SIG-M5 (cell line): ENCODE results near the gene CACNA1B.
"Not testable (repeated sequence)": the region's sequence is repeated elsewhere in the genome, so short reads cannot be mapped to it uniquely, and the experiment has no call there.

Experiments
- DNase-seq: peaks from one replicate; lab custom pipeline; 2025; lab: John Stamatoyannopoulos, UW

CACNA1B gene

DNA sequence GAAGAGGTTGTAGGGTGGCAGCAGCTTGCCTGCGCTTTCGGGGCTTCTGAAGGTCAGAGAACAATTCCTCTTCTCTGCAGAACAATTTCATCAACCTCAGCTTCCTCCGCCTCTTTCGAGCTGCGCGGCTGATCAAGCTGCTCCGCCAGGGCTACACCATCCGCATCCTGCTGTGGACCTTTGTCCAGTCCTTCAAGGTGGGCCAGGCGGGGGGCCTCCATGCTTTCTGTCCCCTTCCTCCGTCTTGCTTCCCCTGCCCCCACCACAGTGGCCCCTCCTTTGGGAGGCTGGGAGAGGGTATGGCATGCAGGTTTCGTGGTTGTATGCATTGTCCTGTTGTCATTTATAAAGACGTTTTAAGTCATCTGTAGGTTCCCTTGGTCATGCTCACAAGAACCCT is 195.8 kb downstream of the CACNA1B start:
- no peak for DNase-seq

DNA sequence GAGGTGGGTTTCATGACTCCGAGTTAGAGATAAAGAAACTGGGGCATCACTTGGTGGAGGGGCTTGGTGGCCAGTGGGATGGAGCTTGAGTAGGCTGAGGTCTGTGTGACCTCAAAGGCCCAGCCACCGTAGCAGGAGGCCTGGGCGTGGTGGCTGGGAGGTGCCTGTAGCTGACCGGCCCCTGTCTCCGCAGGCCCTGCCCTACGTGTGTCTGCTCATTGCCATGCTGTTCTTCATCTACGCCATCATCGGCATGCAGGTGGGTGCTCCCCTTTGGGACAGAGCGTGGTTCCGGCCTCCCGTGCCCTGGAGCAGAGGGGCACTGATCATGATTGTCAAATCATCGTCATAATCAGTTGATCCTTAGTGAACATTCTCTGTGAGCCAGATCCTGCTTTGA is 196.2 kb downstream of the CACNA1B start:
- DNase-seq = no peak

DNA sequence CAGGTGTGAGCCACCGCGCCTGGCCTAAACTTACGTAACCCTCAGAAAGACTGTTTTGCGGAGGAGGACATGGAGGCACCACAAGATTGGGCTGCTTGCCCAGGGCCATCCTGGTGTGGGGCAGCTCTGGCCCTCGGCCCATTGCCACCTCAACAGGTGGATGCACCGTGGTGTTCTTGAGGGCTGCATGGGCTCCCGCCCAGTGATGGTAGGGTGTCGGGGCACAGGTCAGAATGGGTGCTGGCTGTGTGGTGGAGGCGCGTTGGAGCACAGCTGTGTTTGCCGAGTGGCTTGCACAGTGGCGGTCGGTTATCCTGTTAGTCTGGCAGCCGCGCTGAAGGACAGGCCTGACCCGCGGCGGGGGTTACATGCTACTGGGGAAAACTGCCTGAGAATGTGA is 196.9 kb downstream of the CACNA1B start:
- DNase-seq = no peak

DNA sequence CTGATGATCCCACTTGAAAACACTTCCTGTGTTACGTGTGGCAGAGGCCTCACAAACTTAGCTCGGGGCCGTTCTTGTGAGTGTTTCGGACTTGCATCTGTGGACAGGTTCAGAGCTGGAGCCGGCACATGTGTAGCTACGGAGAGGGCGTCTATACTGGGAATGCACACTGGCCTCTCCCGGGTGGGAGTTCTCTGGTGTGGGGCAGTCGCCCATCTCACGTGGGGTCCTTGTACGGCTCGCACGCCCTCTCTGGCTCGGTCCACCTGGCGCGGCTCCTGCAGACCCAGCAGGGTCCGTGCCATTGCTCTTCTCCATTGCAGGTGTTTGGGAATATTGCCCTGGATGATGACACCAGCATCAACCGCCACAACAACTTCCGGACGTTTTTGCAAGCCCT is 197.9 kb downstream of the CACNA1B start:
- no peak for DNase-seq

DNA sequence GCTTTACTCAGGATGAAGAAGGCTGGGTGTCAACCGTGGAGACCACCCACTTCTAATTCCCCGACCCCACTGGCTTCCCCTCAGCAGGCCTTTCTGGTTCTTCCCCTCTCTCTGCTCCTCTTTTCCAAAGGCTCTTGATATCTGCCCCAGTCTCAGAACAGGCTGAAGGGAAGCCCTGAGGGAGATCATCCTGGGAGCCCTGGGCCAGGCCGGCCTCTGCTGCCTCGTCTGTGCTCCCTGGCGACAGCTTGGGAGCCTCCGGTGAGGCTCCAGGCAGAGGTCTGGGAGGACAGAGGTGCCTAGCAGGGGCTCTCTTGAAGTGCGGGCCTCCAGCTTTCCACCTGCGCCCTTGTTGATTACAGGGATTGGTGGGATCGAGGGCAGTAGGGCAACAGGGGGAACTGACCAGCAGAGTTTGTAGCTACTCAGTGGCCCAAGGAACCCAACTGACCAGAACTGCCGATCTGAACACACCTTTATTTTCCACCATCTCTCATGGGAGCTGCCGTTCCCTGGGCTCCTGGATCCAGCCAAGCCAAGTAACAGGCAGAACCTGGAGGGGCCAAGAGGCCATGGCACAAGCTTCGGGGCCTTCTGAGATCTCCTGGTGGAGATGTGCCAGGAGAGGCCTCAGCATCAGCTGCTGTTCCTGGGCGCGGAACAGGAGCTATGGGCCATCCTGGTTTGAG is 198.5 kb downstream of the CACNA1B start:
- no peak for DNase-seq

DNA sequence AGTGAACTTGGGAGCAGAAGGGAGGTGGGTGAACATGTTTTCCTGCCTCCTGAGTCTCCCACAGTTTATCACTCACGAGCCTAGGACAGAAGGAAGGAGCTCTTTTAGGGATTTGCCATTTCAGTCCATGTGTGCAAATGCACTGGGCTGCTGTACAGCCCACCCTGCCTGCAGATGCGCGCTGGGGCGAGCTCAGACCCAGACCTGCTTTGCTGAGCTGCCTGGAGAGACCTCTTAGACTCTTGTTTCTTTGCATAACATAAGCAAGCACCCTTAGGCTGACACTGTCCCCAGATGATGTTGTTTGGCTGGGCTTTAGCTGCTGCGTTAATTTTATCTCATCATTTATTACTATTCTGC is 199.0 kb downstream of the CACNA1B start:
- DNase-seq = no peak

DNA sequence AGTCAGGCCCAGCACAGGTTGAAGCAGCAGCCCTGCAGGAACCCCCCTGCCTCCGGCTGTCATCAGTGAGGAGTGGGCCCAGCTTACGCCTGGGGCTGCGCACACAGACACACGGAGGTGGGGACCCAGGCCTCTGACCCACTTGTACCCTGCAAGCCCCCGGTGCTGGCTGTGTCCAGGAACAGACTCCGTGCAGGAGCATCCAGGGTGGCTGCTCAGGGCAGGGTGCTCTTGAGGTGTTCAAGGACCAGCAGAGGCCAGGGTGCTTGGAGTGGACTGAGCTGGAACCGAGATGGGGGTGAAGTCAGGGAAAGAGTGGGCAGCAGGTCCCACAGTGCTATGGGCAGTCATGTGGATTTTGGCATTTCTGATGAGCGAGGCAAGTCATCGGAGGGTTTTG is 199.5 kb downstream of the CACNA1B start:
- DNase-seq = no peak

DNA sequence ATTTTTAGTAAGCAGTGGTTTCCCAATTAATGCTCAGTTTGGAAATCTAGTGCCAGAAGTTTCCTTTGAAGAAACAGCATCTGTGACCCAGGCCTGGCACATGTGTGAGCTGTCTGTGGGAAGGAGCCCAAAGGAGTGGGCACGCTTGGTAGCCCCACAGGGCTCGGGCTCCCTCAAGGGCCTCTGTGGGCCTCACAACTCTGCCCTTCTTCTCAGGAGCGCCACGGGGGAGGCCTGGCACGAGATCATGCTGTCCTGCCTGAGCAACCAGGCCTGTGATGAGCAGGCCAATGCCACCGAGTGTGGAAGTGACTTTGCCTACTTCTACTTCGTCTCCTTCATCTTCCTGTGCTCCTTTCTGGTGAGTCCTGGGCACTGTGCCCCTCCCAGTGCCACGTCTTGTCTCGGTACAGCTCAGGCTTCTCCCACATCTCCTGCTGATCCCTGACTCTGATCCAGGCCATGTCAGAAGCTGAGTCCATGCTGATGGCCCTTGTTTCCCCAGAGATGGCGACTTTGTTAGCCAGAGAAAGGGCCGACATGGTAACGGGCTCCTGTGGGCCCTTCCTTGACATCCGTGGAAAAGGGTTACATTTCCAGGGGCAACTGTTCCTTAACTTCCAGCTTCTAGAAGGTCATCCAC is 200.4 kb downstream of the CACNA1B start:
- no peak for DNase-seq

DNA sequence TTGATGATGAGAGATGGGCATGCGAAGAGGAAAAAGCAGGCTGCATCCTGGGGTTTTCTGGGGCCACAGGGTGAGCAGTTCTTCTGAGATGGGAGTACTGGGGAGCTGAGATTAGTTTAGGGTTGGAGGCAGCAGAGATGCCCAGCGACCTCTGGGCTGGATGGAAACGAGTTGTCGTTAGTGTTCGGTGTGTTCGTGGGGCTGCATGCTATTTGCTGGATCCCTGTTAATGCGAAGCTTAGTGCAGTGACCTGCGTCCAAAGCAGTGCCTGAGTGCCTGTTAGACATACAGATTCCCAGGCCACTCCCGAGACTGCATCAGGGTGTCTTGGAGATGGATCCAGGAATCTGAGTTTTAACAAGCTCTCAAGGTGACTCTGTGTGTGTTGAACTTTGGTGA is 201.3 kb downstream of the CACNA1B start:
- DNase-seq = no peak

DNA sequence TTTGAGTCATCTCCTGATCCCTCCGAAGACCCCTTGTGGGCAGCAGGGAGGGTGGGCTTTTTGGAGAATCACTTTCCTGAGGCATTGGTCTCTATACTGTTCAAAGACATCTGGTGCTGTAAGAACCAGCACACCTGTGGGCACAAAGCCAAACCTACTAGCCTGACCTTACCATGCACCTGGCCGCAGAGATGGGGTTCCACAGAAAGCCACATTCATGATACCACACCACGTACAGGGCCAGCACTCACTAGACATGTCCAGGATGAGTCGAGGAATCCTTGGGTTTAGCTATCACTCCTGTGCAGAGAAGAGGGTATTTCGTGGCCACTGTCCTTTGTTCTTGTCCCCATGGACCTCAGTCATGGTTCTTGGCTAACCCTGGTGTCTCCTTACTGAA is 203.4 kb downstream of the CACNA1B start:
- no peak for DNase-seq

DNA sequence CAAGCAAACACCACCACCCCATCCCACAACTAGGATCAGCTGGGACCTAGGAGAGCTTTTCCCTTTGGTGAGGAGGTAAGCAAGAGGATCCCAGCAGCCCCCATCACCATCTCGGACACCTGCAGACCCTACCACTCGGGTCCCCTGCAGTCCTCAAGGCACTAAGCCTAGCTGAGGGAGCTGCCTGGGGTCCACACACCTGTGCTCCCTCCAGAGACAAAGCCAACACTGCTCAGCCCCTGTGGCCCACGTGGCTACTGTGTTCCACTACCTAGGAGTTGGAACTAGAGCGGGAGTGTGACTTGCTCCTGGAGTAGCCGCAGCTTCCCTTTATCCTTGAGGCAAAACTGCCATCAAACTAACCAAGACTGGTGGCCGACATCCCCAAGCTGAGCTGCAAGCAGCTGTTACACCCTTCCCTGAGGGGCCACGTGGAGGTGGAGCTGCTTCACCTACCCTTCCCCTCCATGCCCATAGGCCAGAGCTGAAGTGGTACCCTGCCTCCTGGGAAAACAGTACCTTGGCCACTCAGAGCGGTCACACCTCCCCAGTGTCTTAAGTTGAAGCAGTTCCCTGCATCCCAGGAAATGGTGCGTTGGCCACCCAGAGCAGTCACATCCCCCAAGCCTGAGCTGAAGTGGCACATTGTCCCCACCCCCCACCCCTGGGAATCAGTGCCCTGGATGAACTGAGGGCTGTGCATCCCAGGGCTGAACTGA is 205.5 kb downstream of the CACNA1B start:
- no peak for DNase-seq

DNA sequence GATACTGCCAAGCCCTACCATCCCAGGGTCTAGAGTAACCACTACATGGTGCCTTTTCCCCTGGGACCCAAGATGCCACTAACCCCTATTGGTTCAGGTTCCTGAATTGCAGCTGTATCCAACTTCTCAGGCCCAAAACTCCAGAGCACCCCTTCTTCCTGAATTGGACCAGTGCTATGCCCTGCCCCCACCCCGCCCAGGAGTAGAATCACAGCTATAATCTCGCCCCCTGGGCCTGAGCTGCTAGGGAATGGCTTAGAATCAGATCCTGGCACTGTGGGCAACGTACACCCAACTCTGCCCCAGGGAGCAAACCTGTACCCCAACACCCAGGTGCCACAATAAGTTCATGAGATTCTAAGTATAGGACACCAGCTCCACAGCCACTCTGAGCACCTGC is 206.3 kb downstream of the CACNA1B start:
- no peak for DNase-seq

DNA sequence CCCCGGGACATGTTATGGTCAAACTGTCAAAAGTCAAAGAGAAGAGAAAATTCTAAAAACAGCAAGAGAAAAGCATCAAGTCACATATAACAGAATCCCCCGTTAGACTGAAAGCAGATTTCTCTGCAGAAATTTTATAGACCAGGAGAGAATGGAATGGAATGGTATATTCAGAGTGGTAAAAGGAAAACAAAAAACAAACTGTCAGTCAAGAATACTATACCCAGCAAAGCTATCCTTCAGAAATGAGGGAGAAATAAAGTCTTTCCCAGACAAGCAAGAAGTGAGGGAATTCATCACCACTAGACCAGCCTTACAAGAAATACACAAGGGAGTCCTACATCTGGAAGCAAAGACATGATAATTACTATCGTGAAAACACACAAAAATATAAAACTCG is 208.0 kb downstream of the CACNA1B start:
- no peak for DNase-seq

DNA sequence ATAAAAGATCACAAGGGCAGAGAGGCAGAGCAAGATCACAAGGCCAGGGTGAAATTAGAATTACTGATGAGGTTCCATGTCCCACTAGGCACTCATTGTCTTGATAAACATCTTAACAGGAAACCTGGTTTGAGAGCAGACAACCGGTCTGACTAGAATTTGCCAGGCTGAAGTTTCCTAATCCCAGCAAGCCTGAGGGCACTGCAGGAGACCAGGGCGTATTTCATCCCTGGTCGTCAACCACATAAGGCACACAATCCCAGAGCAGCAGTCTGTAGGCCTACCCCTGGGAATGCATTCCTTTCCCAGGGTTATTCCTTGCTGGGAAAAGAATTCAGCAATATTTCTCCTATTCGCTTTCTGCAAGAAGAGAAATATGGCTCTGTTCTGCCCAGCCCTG is 214.5 kb downstream of the CACNA1B start:
- not testable (repeated sequence) for DNase-seq

DNA sequence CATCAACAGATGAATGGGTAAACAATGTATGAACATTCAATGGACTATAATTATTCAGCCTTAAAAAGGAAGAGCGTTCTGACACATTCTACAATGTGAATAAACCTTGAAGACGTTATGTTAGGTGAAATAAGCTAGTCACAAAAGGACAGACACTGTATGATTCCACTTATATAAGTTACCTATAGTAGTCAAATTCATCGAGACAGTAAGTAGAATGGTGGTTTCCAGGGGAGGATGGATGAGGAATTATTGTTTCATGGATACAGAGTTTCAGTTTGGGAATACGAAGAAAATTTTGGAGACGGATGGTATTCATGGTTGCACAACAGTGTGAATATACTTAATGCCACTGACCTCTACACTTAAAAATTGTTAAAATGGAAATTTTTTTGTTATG is 216.4 kb downstream of the CACNA1B start:
- DNase-seq = no peak

DNA sequence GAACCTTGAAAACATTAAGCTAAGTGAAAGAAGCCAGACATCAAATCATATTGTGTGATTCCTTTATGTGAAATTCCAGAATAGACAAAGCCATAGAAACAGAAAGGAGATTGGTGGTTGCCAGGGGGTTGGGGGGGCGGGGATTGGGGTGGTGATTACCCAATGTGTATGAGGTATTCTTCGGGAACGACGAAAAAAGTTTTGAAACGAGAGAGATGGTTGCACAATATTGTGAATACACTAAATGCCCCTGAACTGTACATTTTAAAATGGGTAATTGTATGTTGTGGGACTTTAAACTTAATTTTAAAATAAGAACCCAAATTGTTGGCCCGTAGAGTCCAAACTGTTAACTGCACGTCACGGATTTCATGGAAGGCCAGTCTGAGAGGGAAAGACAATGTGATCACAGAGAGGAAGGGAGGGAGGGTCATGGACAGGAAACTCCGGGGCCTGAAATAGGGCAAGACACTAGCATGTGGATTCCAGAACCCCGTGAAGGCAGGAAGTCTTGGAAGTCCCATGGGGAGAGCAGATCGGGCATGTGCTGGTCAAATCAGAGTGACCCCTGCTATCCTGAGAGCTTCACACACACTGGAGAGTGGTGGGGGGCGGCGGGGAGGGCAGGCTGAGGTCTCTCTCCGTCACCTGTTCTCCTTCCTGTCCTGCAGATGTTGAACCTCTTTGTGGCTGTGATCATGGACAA is 218.4 kb downstream of the CACNA1B start:
- no peak for DNase-seq

DNA sequence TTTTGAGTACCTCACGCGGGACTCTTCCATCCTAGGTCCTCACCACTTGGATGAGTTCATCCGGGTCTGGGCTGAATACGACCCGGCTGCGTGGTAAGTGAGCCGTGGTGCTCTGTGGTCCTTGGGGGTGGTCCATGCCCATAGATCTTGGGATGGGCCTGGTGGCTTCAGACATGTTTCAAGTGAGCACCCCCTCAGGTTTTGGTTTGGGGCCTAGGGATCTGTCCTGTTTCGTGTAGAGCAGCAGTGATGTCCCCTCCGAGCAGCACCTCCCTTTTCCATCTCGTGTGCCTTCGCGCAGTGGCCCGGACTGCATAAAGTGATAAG is 218.9 kb downstream of the CACNA1B start:
- no peak for DNase-seq

DNA sequence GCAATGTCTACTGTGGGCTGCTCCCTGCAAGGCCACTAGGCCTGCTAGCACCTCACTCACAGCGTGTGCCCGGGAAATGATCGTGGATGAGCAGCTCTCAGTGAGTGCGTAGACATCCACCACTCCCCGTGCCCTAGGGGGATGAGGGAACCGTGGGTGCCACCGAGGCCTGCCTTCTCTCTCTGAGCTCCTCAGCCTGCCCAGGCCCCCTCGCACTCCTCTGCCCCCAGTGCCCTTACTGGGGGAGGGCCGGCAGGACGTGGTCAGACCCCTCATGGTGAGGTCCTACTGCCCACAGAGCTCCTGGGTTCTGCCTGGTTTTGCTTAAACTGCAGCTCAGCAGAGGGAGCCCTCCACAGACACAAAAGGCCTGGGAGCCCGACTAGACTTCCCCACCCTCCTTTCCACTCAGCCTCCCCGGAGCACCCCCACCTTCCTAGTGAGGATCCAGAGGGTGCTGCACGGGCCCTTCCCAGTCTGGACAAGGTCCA is 220.0 kb downstream of the CACNA1B start:
- DNase-seq = no peak

DNA sequence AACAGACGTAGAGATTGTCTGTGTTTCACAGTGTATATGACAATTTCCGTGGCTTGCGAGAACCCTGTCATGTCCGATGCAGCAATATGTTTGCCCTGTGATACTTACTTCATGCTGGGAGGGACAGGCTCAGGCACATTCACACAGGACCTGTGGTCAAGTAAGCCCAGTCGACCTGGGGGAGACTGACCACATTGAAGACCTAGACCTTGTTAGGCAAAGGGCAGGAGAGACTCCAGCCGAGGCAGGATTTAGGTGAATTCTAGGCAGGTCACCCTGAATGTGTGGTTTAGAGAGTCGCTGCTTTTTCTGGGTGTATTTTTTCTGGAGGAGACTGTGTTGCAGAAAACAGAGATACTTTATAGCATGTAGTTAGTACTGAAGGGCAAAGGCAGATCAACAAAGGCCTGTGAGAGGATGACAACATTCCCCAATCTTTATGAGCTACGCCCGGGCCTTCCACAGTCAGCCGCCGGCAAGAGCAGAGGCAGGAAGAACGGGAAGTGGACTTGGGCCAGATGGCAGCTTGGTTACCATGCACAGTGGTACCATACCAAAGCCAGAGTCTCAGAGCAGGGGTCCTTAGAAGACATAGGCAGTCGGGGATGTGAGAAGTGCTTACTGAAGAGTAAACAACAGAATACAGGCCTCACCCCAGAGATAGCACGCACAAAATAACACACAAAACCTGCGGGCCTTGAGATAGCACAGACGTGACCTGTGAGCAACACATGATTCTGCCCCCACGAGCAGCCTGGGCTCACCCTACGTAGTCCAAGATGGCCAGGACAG is 220.7 kb downstream of the CACNA1B start:
- no peak for DNase-seq

DNA sequence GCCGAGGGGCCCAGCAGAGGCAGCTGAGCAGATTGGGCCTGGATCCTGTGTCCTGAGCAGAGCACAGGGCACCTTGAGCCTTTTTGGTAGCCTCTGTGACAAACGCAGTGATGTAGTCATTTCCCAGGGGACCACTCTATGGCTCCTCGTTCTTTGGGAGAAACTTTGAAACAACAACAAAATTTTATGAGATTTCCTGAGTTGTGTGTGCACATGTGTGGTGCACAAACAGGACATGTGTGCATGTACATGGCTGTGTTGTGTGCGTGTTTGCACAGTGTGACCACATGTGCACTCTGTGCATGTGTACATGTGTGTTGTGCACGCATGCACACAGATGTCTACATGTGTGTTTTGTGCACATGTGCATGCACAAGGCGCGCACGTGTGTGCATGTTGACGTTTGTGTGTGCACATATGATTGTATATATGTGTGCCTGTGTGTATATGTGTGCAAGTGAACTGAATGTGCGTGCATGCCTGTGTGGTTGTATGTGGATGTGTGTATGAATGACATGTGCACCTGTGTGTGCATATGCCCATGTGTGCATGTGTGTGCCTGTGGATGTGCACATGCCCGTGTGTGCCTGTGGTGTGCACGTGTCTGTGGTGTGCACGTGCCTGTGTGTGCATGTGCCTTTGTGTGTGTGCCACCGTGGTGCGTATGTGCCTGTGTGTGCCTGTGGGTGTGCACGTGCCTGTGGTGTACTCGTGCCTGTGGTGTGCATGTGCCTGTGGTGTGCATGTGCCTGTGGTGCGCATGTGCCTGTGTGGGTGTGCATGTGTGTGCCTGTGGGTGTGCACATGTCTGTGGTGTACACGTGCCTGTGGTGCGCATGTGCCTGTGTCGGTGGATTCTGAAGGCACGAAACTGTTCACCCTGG is 221.6 kb downstream of the CACNA1B start:
- no peak for DNase-seq
